HG03108 (cell line): Measurements from ENCODE around the gene TMEM115.
"Not testable (repeated sequence)": the region's sequence is repeated elsewhere in the genome, so short reads cannot be mapped to it uniquely, and the experiment has no call there.

Experiments
- ATAC-seq: cut with Tn5 transposase; IDR thresholded peaks from one replicate; pipeline ENCODE4 v1.9.1; 2021; ENCODE audit warnings: moderate library complexity; ENCODE audit not compliant: unreplicated experiment

TMEM115 gene

DNA sequence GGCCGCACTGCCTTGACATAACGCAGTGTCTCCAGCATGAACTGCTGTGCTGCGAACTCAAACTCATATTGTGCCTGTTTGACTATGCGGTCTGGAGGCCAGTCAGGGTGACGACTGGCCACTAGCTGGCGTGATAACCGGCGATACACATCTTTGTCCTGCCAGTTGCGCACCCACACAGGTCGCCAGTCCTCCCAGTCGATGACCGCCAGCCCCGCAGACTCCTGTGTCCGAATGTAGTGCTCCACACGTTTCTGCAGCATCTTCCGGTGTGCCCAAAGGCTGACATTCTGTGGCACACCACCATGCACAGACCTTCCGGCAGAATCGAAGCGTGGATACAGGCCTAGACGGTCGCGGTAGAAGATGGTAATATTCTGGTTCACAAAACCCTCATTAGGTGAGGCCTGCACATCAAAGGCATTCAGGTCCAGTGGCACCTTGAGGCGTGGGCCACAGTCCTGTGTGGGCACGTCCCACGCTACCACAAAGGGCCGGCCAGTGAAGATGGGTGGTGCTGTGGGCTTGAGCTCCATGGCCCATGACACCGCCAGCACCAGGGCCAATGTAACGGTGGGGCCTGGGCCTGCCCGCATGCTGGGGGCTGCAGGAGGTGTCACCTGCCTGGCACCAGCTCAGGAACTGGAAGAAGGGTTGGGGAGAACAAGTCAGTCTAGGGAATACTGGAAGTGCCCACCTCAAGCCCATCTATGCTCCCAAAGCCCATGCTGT is 39.3 kb downstream of the TMEM115 start:
- no peak for ATAC-seq

GRCh38 chr3:50319181-50319893 is 40.0 kb downstream of the TMEM115 start:
- ATAC-seq, result no peak

- ATAC-seq, result no peak
Measured at GRCh38 chr3:50318615-50319014, 40.7 kb downstream of the TMEM115 start.

GRCh38 chr3:50318163-50318562 is 41.2 kb downstream of the TMEM115 start:
- no peak for ATAC-seq

GRCh38 chr3:50317300-50317699 is 42.0 kb downstream of the TMEM115 start:
- no peak for ATAC-seq

DNA sequence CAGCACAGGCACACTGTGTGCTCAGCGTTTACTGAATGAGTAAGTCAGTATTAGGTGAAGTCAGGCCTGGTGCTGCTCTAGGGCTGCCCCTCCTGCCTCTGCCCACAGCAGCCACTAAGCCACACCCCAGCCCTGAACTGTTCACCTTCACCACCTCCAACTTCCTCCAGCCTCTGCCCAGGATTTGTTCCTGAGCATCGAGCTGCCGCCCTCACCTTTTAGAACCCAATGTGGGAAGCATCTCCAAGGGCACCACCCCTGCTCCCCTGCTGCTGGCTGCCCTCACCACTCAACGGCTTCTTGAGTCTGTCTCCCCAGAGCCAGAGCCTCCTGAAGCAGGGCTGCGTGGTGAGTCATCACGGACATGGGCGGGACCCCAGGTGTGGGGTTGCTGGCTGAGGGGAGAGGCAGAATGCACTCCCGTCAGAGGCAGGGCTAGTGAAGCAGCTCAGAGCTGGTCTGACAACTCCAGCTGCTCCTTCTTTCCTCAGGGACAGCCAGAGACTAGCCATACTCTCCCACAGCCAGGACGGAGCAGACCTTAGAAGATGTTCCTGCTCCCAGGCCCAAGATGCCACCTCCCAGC is 42.6 kb downstream of the TMEM115 start:
- no peak for ATAC-seq

DNA sequence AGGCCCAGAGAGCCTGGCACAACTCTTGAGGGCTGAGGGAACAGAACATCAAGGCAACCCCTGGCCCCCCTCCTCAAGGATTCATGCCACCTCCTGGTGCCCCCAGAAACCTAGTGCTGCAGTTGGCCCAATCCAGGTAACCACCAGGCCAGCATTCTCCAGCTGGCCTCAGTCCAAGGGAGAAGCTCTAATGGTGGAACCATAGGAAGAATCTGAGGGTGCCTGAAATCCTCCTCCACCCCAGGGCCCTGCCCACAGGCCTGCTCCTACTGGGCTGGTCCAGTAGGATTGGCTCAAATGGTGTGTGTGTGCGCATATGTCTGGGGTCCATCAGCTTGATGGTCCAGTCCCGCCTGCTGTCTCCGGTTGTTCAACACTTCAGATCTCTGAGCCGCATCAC is 44.5 kb downstream of the TMEM115 start:
- no peak for ATAC-seq

GRCh38 chr3:50314342-50314741 is 45.0 kb downstream of the TMEM115 start:
- no peak for ATAC-seq

DNA sequence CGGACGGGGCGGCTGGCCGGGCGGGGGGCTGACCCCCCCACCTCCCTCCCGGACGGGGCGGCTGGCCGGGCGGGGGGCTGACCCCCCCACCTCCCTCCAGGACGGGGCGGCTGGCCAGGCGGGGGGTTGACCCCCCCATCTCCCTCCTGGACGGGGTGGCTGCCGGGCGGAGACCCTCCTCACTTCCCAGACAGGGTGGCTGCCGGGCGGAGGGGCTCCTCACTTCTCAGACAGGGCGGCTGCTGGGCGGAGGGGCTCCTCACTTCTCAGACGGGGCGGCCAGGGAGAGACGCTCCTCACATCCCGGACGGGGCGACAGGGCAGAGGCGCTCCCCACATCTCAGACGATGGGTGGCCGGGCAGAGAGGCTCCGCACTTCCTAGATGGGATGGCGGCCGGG is 47.3 kb downstream of the TMEM115 start:
- not testable (repeated sequence) for ATAC-seq
